Ovary (tissue), 9 donors: Measurements from ENCODE around the gene CD53. TPM values are rescaled to one million over a fixed set of nuclear protein-coding genes. Genes with fewer than 3 reads are reported as not detected.

Experiments
- DNase-seq, 5 donors: peaks; one replicate each; pipeline ENCODE4 v3.0.0-alpha.2; 2019 to 2020
- H3K27ac ChIP-seq, 2 donors: fragments of 200-600 bp; one replicate each; pipeline versions ENCODE4 v1.5.1 to v1.8.0; 2019 to 2022
- H3K27me3 ChIP-seq: fragments of 200-600 bp; one replicate; pipeline ENCODE4 v1.8.0; 2022
- H3K36me3 ChIP-seq: fragments of 200-600 bp; sonication (generic); one replicate; pipeline ENCODE4 v1.5.1; 2019
- H3K4me1 ChIP-seq: one replicate; pipeline ENCODE4 v1.8.1; 2013; ENCODE audit warnings: mild to moderate bottlenecking, moderate library complexity; ENCODE audit not compliant: insufficient read depth
- H3K4me3 ChIP-seq: fragments of 200-600 bp; sonication (generic); one replicate; pipeline ENCODE4 v1.5.1; 2017
- H3K9me3 ChIP-seq, 2 donors: fragments of 200-600 bp in 1 of 2; sonication (generic) in 1 of 2; one replicate each; pipeline versions ENCODE4 v1.5.1 to v1.8.1; 2013 to 2019; ENCODE audit warnings: mild to moderate bottlenecking in 1 of 2, moderate library complexity in 1 of 2
- CTCF ChIP-seq, 3 donors: fragments of 450-650 bp in 2 of 3; fragments of 200-600 bp in 1 of 3; IDR thresholded peaks; one replicate each; pipeline versions ENCODE4 v1.5.1 to v1.8.0; 2016 to 2022; ENCODE audit warnings: antibody characterized with exemption in 3 of 3, mild to moderate bottlenecking in 1 of 3
- EP300 ChIP-seq: sonication (generic); formaldehyde crosslinking; IDR thresholded peaks from one replicate; pipeline ENCODE4 v1.6.1; 2017; ENCODE audit warnings: antibody characterized with exemption
- POLR2A ChIP-seq: fragments of 450-650 bp; IDR thresholded peaks from one replicate; pipeline ENCODE4 v1.6.1; 2017; ENCODE audit warnings: antibody characterized with exemption, mild to moderate bottlenecking, moderate library complexity
- WGBS, 3 donors: extraction: QIAGEN DNeasy Blood & Tissue Kit in 1 of 3; methylation state at CpG; one replicate each; pipeline versions ENCODE4 v1.1.5 to v1.1.7; 2013 to 2017; 5-methylcytosine and 5-hydroxymethylcytosine counted together
- intact Hi-C, 4 donors: fragments of 100-400 bp; cut with DNase I; formaldehyde crosslinking; loops; one replicate each; pipeline versions ENCODE4 v1.11.0 to v1.15.1; 2022 to 2023
- polyA plus RNA-seq, 2 donors: library from polyadenylated mRNA; stranded (reverse); fragments of 200-250 nt in 1 of 2; fragments of 350-450 nt in 1 of 2; fragmentation: Illumina TruSeq in 1 of 2; extraction: RNeasy Lipid Tissue Mini Kit (QIAGEN cat#74804) in 1 of 2; gene quantifications; one replicate each; pipeline ENCODE4 v1.2.3, GENCODE V29; 2013 to 2014
- total RNA-seq, 7 donors: library from RNA; depleted of rRNA in 2 of 7; stranded (reverse); fragments of >200 nt in 2 of 7; fragmentation: NEBNext Ultra II Directional in 3 of 7; extraction: Animal tissue kit (Norgen Biotek cat#: 25700) in 3 of 7; gene quantifications; one replicate each; pipeline versions ENCODE4 v1.1.0 to v1.2.4, GENCODE V29; 2016 to 2023
- donor health status: DM: no; HTN: no; CAD: no; lungs with moderate emphysema.
- donor health status: DM: no; HTN: no; CAD: no.
- donor health status: Bipolar disorder and iron deficiency.
- donor health status: DM: yes; HTN: yes; CAD: no.
- donor health status: DM: no; HTN: no; CAD: no.
- donor health status: DM: yes; HTN: yes; CAD: no.

The CD53 gene
- total and polyA plus RNA-seq, 9 donors = 6.3 to 57.1 (median 8.0) TPM

GRCh38 chr1:110896090-110896489 is 23.1 kb downstream of the CD53 start:
- Histone ChIP-seq H3K27ac (no peak overlapping the region), H3K36me3 (no peaks in the 10 kb centered on the region), H3K27me3 (no peaks in the 10 kb centered on the region), H3K9me3 (no peaks in the 10 kb centered on the region), H3K4me3 (no peak overlapping the region), H3K4me1 (no peaks in the 10 kb centered on the region)
- TF ChIP-seq CTCF (IDR thresholded peaks at IDR 0.05) = no peak
- no peak for TF ChIP-seq POLR2A
- TF ChIP-seq EP300 = no peak
- WGBS, 3 donors = 53 to 68% (median 56%) methylated on average over 2 of the region's 2 CpGs
- no peak for DNase-seq
- intact Hi-C loops = no loop called here

GRCh38 chr1:110897681-110898080 is 24.7 kb downstream of the CD53 start:
- TF ChIP-seq CTCF (IDR thresholded peaks at IDR 0.05) (no peak), EP300 (no peak), POLR2A (no peak)
- H3K27ac ChIP-seq = no peak overlapping the region
- no peaks in the 10 kb centered on the region for H3K36me3 ChIP-seq
- no peak for DNase-seq
- H3K4me1 ChIP-seq = no peaks in the 10 kb centered on the region
- peaks cover 0 to under 1% of the 10 kb centered on the region in 2 donors for H3K9me3 ChIP-seq
- intact Hi-C loops = no loop called here
- 89 to 94% (median 90%) methylated on average over 2 of the region's 2 CpGs for WGBS, 3 donors
- H3K27me3 ChIP-seq = no peaks in the 10 kb centered on the region
- H3K4me3 ChIP-seq = no peak overlapping the region

- no peaks in the 10 kb centered on the region for H3K27me3 ChIP-seq
- H3K9me3 ChIP-seq = peaks cover 0 to 3% of the 10 kb centered on the region in 2 donors
- TF ChIP-seq EP300 (no peak), CTCF (IDR thresholded peaks at IDR 0.05) (no peak), POLR2A (no peak)
- no peak overlapping the region for H3K27ac ChIP-seq
- intact Hi-C loops = no loop called here
- no peak for DNase-seq
- no peaks in the 10 kb centered on the region for H3K36me3 ChIP-seq
- WGBS, 3 donors = 50 to 58% (median 51%) methylated on average over 3 of the region's 3 CpGs
- no peaks in the 10 kb centered on the region for H3K4me1 ChIP-seq
- no peak overlapping the region for H3K4me3 ChIP-seq
These were observed 25.9 kb downstream of the CD53 start for GRCh38 chr1:110898734-110899457.

GRCh38 chr1:110899458-110899843 is 26.5 kb downstream of the CD53 start:
- TF ChIP-seq EP300 (no peak), CTCF (IDR thresholded peaks at IDR 0.05) (no peak), POLR2A (no peak)
- intact Hi-C loops = no loop called here
- H3K4me3 ChIP-seq = no peak overlapping the region
- H3K27me3 ChIP-seq = no peaks in the 10 kb centered on the region
- no peak for DNase-seq
- WGBS, 3 donors = 59 to 94% (median 68%) methylated on average over 1 of the region's 1 CpG
- no peaks in the 10 kb centered on the region for H3K4me1 ChIP-seq
- no peaks in the 10 kb centered on the region for H3K36me3 ChIP-seq
- H3K9me3 ChIP-seq = peaks cover 0 to 3% of the 10 kb centered on the region in 2 donors
- H3K27ac ChIP-seq = no peak overlapping the region
